DOHH2 (cell line): ENCODE results near the gene MDH1.
"Not testable (repeated sequence)": the region's sequence is repeated elsewhere in the genome, so short reads cannot be mapped to it uniquely, and the experiment has no call there.

Experiments
- H3F3A ChIP-seq: fragments of 200-600 bp; sonication (generic), shearing (Covaris generic); 2 replicates; pipeline ENCODE4 v1.6.0; 2016; ENCODE audit warnings: antibody characterized with exemption, mild to moderate bottlenecking; ENCODE audit not compliant: control insufficient read depth, insufficient read depth
- H3K27ac ChIP-seq: fragments of 200-600 bp; sonication (generic); 2 replicates; pipeline ENCODE4 v1.5.1; 2014; ENCODE audit warnings: low read depth, mild to moderate bottlenecking, low read length, moderate library complexity
- H3K27me3 ChIP-seq: fragments of 200-600 bp; sonication (generic); 2 replicates; pipeline ENCODE4 v1.6.1; 2014; ENCODE audit warnings: mild to moderate bottlenecking, low read length, mixed read lengths; ENCODE audit not compliant: control insufficient read depth
- H3K36me3 ChIP-seq: fragments of 200-600 bp; sonication (generic); 2 replicates; pipeline ENCODE4 v1.6.1; 2014; ENCODE audit warnings: mild to moderate bottlenecking, low read length, moderate library complexity, mixed read lengths; ENCODE audit not compliant: control insufficient read depth
- H3K4me1 ChIP-seq: fragments of 200-600 bp; sonication (generic); 2 replicates; pipeline ENCODE4 v1.6.1; 2014; ENCODE audit warnings: mild to moderate bottlenecking, low read length, mixed read lengths; ENCODE audit not compliant: control insufficient read depth
- H3K4me2 ChIP-seq: fragments of 200-600 bp; sonication (generic); 2 replicates; pipeline ENCODE4 v1.6.0; 2014; ENCODE audit warnings: mild to moderate bottlenecking, low read length, moderate library complexity
- H3K4me3 ChIP-seq: fragments of 200-600 bp; sonication (generic); 2 replicates; pipeline ENCODE4 v1.5.1; 2014; ENCODE audit warnings: mild to moderate bottlenecking, low read length, mixed read lengths
- H3K79me2 ChIP-seq: fragments of 200-600 bp; sonication (generic); 2 replicates; pipeline ENCODE4 v1.6.1; 2014; ENCODE audit warnings: mild to moderate bottlenecking, low read length, mixed read lengths; ENCODE audit not compliant: control insufficient read depth
- H3K9me2 ChIP-seq: fragments of 200-600 bp; sonication (generic); replicated peaks from 2 replicates; pipeline ENCODE4 v1.6.1; 2014; ENCODE audit warnings: mild to moderate bottlenecking, low read length, mixed read lengths; ENCODE audit not compliant: control insufficient read depth
- H3K9me3 ChIP-seq: fragments of 200-600 bp; sonication (generic); 2 replicates; pipeline ENCODE4 v1.6.1; 2014; ENCODE audit warnings: antibody characterized with exemption, low read length, mixed read lengths; ENCODE audit not compliant: control insufficient read depth, insufficient read depth
- H4K20me1 ChIP-seq: fragments of 200-600 bp; sonication (generic); 2 replicates; pipeline ENCODE4 v1.6.0; 2014; ENCODE audit warnings: low read depth, mild to moderate bottlenecking, antibody characterized with exemption, low read length, moderate library complexity; ENCODE audit not compliant: control insufficient read depth, insufficient read depth
- CTCF ChIP-seq: fragments of 200-600 bp; sonication (generic); IDR thresholded peaks from one replicate; pipeline ENCODE4 v1.5.1; 2014; ENCODE audit warnings: antibody characterized with exemption, mild to moderate bottlenecking, low read depth, low read length; ENCODE audit not compliant: poor library complexity, severe bottlenecking
- EZH2phosphoT487 ChIP-seq: fragments of 200-600 bp; sonication (generic); IDR thresholded peaks from 2 replicates; pipeline ENCODE4 v1.6.1; 2017; ENCODE audit warnings: borderline replicate concordance, mild to moderate bottlenecking, antibody characterized with exemption, low read length, moderate library complexity, mixed read lengths

Gene MDH1

GRCh38 chr2:63572001-63572400 is 16.8 kb upstream of the MDH1 start:
- no peak overlapping the region for H3K27ac ChIP-seq
- no peaks in the 10 kb centered on the region for H3K27me3 ChIP-seq
- no peaks in the 10 kb centered on the region for H3K4me1 ChIP-seq
- no peak for TF ChIP-seq CTCF
- TF ChIP-seq EZH2phosphoT487, result no peak
- H3K9me2 ChIP-seq, result no peaks in the 10 kb centered on the region
- no peaks in the 10 kb centered on the region; the same call in 1 of the 2 replicates for H3K36me3 ChIP-seq
- peaks cover 8% of the 10 kb centered on the region; the same call in 1 of the 2 replicates for H3K9me3 ChIP-seq
- no peak overlapping the region for H3K4me2 ChIP-seq
- no peaks in the 10 kb centered on the region for H3F3A ChIP-seq
- H3K4me3 ChIP-seq, result no peak overlapping the region
- H4K20me1 ChIP-seq, result no peaks in the 10 kb centered on the region
- peaks cover 20% of the 10 kb centered on the region for H3K79me2 ChIP-seq

- not testable (repeated sequence) for H3K4me3 ChIP-seq, H3F3A ChIP-seq, H3K36me3 ChIP-seq, H3K4me1 ChIP-seq, H3K9me3 ChIP-seq, H3K9me2 ChIP-seq, H4K20me1 ChIP-seq, H3K27ac ChIP-seq, H3K27me3 ChIP-seq, H3K4me2 ChIP-seq
- peaks cover 26% of the 10 kb centered on the region for H3K79me2 ChIP-seq
These were observed 15.7 kb upstream of the MDH1 start for GRCh38 chr2:63573026-63573425.

GRCh38 chr2:63573726-63574345 is 14.9 kb upstream of the MDH1 start:
- not testable (repeated sequence) for H4K20me1 ChIP-seq, H3K36me3 ChIP-seq, H3K9me3 ChIP-seq, H3F3A ChIP-seq, H3K4me3 ChIP-seq, H3K4me2 ChIP-seq, H3K27ac ChIP-seq, H3K4me1 ChIP-seq, H3K27me3 ChIP-seq, H3K9me2 ChIP-seq
- H3K79me2 ChIP-seq, result peaks cover 34% of the 10 kb centered on the region

- no peak overlapping the region for H3K4me3 ChIP-seq
- no peaks in the 10 kb centered on the region for H3F3A ChIP-seq
- no peaks in the 10 kb centered on the region for H3K27me3 ChIP-seq
- peaks cover 5% of the 10 kb centered on the region; the same call in 1 of the 2 replicates for H3K9me3 ChIP-seq
- no peak for TF ChIP-seq CTCF
- TF ChIP-seq EZH2phosphoT487, result no peak
- no peaks in the 10 kb centered on the region for H3K4me1 ChIP-seq
- H3K9me2 ChIP-seq, result no peaks in the 10 kb centered on the region
- no peaks in the 10 kb centered on the region for H3K36me3 ChIP-seq
- no peaks in the 10 kb centered on the region for H4K20me1 ChIP-seq
- H3K27ac ChIP-seq, result no peak overlapping the region
- peaks cover 51% of the 10 kb centered on the region for H3K79me2 ChIP-seq
- H3K4me2 ChIP-seq, result no peak overlapping the region
These were observed 12.2 kb upstream of the MDH1 start for GRCh38 chr2:63576546-63576945.
